Nephron progenitor cell (in vitro differentiated cells): Measurements from ENCODE around the gene RAB27A.
"Not testable (repeated sequence)": the region's sequence is repeated elsewhere in the genome, so short reads cannot be mapped to it uniquely, and the experiment has no call there.

Experiments
- DNase-seq: peaks from one replicate; pipeline ENCODE4 v3.0.0; 2021
- H3K27ac Mint-ChIP-seq: 2 replicates; pipeline ENCODE4 v1.8.0; 2021; ENCODE audit warnings: mild to moderate bottlenecking, moderate library complexity, mixed read lengths
- H3K27me3 Mint-ChIP-seq: 2 replicates; pipeline ENCODE4 v1.8.0; 2021; ENCODE audit warnings: mild to moderate bottlenecking, low read depth, mixed read lengths; ENCODE audit not compliant: poor library complexity
- H3K36me3 Mint-ChIP-seq: 2 replicates; pipeline ENCODE4 v1.8.0; 2021; ENCODE audit warnings: low read depth, mixed read lengths
- H3K4me1 Mint-ChIP-seq: 2 replicates; pipeline ENCODE4 v1.8.0; 2021; ENCODE audit warnings: mixed read lengths
- H3K4me3 Mint-ChIP-seq: 2 replicates; pipeline ENCODE4 v1.8.0; 2021; ENCODE audit warnings: mild to moderate bottlenecking, moderate library complexity, mixed read lengths
- H3K9me3 Mint-ChIP-seq: 2 replicates; pipeline ENCODE4 v1.8.0; 2021; ENCODE audit warnings: mild to moderate bottlenecking, moderate library complexity, mixed read lengths
- TF ChIP-seq, protein P1 (sequence below): fragments of 200-600 bp; sonication (generic); IDR thresholded peaks from 2 replicates; pipeline ENCODE4 v1.5.0; 2021; ENCODE audit warnings: antibody characterized with exemption

Gene RAB27A

GRCh38 chr15:55320963-55321362 is 31.4 kb upstream of the RAB27A start:
- peaks cover 30% of the 10 kb centered on the region for H3K4me1 Mint-ChIP-seq
- peaks cover 3% of the 10 kb centered on the region for H3K27me3 Mint-ChIP-seq
- no peak overlapping the region for H3K4me3 Mint-ChIP-seq
- peaks cover 26% of the 10 kb centered on the region for H3K36me3 Mint-ChIP-seq
- H3K27ac Mint-ChIP-seq, result no peak overlapping the region
- no peaks in the 10 kb centered on the region for H3K9me3 Mint-ChIP-seq
- no peak for DNase-seq
- TF ChIP-seq, protein P1, sequence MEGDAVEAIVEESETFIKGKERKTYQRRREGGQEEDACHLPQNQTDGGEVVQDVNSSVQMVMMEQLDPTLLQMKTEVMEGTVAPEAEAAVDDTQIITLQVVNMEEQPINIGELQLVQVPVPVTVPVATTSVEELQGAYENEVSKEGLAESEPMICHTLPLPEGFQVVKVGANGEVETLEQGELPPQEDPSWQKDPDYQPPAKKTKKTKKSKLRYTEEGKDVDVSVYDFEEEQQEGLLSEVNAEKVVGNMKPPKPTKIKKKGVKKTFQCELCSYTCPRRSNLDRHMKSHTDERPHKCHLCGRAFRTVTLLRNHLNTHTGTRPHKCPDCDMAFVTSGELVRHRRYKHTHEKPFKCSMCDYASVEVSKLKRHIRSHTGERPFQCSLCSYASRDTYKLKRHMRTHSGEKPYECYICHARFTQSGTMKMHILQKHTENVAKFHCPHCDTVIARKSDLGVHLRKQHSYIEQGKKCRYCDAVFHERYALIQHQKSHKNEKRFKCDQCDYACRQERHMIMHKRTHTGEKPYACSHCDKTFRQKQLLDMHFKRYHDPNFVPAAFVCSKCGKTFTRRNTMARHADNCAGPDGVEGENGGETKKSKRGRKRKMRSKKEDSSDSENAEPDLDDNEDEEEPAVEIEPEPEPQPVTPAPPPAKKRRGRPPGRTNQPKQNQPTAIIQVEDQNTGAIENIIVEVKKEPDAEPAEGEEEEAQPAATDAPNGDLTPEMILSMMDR, result no peak

GRCh38 chr15:55320238-55320550 is 30.6 kb upstream of the RAB27A start:
- DNase-seq, result no peak
- peaks cover 3% of the 10 kb centered on the region for H3K27me3 Mint-ChIP-seq
- TF ChIP-seq, protein P1, result no peak
- peaks cover 31% of the 10 kb centered on the region for H3K36me3 Mint-ChIP-seq
- peaks cover 30% of the 10 kb centered on the region for H3K4me1 Mint-ChIP-seq
- peak overlapping the region; percentile 70 for H3K4me3 Mint-ChIP-seq
- H3K27ac Mint-ChIP-seq, result no peak overlapping the region
- H3K9me3 Mint-ChIP-seq, result no peaks in the 10 kb centered on the region

- Mint-ChIP-seq H3K4me1 (peaks cover 30% of the 10 kb centered on the region), H3K27me3 (peaks cover 3% of the 10 kb centered on the region), H3K4me3 (peak overlapping the region; percentile 99), H3K9me3 (no peaks in the 10 kb centered on the region), H3K27ac (peak overlapping the region; percentile 98), H3K36me3 (peaks cover 34% of the 10 kb centered on the region)
- TF ChIP-seq, protein P1, result no peak
- no peak for DNase-seq
These were observed 30.1 kb upstream of the RAB27A start for GRCh38 chr15:55319537-55320237.

- H3K27ac Mint-ChIP-seq, result peak within 1 kb of the TSS; percentile 98
- peak within 1 kb of the TSS; percentile 99 for H3K4me3 Mint-ChIP-seq
- peak; percentile 77 for DNase-seq
These were observed 29.2 kb upstream of the RAB27A start, which contains the start of the genes PIGB and PIGBOS1 for GRCh38 chr15:55318588-55319494. Gene PIGB, plus strand, starts transcription at chr15:55319222. Its CDS starts 29 bp downstream, at chr15:55319251. Gene PIGBOS1, minus strand, starts transcription at chr15:55319123. Its CDS starts 1,331 bp downstream, at chr15:55317792.

GRCh38 chr15:55302801-55303200 is 13.2 kb upstream of the RAB27A start:
- H3K9me3 Mint-ChIP-seq, result peaks cover 46% of the 10 kb centered on the region
- H3K4me3 Mint-ChIP-seq, DNase-seq, H3K27ac Mint-ChIP-seq, H3K27me3 Mint-ChIP-seq, H3K4me1 Mint-ChIP-seq: not testable (repeated sequence)
- peaks cover 36% of the 10 kb centered on the region for H3K36me3 Mint-ChIP-seq

More at GRCh38 chr15:55318588-55319494, 29.2 kb upstream of the RAB27A start, which contains the start of the genes PIGB and PIGBOS1:
- H3K27me3 Mint-ChIP-seq, result peaks cover 3% of the 10 kb centered on the region
- H3K36me3 Mint-ChIP-seq, result peaks cover 29% of the 10 kb centered on the region
- peaks cover 23% of the 10 kb centered on the region for H3K4me1 Mint-ChIP-seq
- TF ChIP-seq, protein P1, result no peak
- H3K9me3 Mint-ChIP-seq, result no peaks in the 10 kb centered on the region

GRCh38 chr15:55297315-55297714 is 7.7 kb upstream of the RAB27A start:
- Mint-ChIP-seq H3K36me3 (peaks cover 5% of the 10 kb centered on the region), H3K27me3 (peaks cover 6% of the 10 kb centered on the region), H3K4me3 (no peak overlapping the region), H3K27ac (no peak overlapping the region), H3K9me3 (peaks cover 30% of the 10 kb centered on the region), H3K4me1 (no peaks in the 10 kb centered on the region)
- DNase-seq, result no peak
- TF ChIP-seq, protein P1, result no peak
